ENCODE data around the gene TMEM115.

GRCh38 chr3:50374363-50375257 lies 15.3 kb upstream of the TMEM115 start:
- TF ChIP-seq CTCF (IDR thresholded peaks at IDR 0.05) (no peak), POLR2A (IDR thresholded peaks at IDR 0.05) (no peak)
